KMS-11 (cell line): Measurements from ENCODE around the gene TNFAIP8.
"Not testable (repeated sequence)": the region's sequence is repeated elsewhere in the genome, so short reads cannot be mapped to it uniquely, and the experiment has no call there.

Experiments
- H2AFZ ChIP-seq: fragments of 200-600 bp; sonication (generic); 2 replicates; pipeline ENCODE4 v1.6.1; 2016; ENCODE audit warnings: antibody characterized with exemption, mixed run types, low read depth
- H3K27ac ChIP-seq: fragments of 200-600 bp; sonication (generic); 2 replicates; pipeline ENCODE4 v1.6.1; 2016; ENCODE audit warnings: mild to moderate bottlenecking, mixed run types
- H3K27me3 ChIP-seq: fragments of 200-600 bp; sonication (generic); 2 replicates; pipeline ENCODE4 v1.6.1; 2017; ENCODE audit warnings: mild to moderate bottlenecking, low read depth, mixed run types, moderate library complexity; ENCODE audit not compliant: insufficient read depth
- H3K36me3 ChIP-seq: fragments of 200-600 bp; sonication (generic); 2 replicates; pipeline ENCODE4 v1.6.1; 2017; ENCODE audit warnings: mild to moderate bottlenecking, mixed run types; ENCODE audit not compliant: insufficient read depth
- H3K4me1 ChIP-seq: fragments of 200-600 bp; sonication (generic); 2 replicates; pipeline ENCODE4 v1.6.1; 2016; ENCODE audit warnings: mild to moderate bottlenecking, low read depth, mixed run types; ENCODE audit not compliant: poor library complexity, severe bottlenecking
- H3K4me2 ChIP-seq: fragments of 200-600 bp; sonication (generic); 2 replicates; pipeline ENCODE4 v1.7.0; 2016; ENCODE audit warnings: mild to moderate bottlenecking, mixed run types
- H3K4me3 ChIP-seq: fragments of 200-600 bp; sonication (generic); IDR thresholded peaks from 2 replicates; pipeline ENCODE4 v1.6.1; 2017; ENCODE audit warnings: low read depth, low read length, mixed read lengths; ENCODE audit not compliant: insufficient read depth
- H3K79me2 ChIP-seq: fragments of 200-600 bp; sonication (generic); 2 replicates; pipeline ENCODE4 v1.6.1; 2016; ENCODE audit warnings: low read depth, mixed run types; ENCODE audit not compliant: insufficient read depth
- H3K9ac ChIP-seq: fragments of 200-600 bp; sonication (generic); 2 replicates; pipeline ENCODE4 v1.6.1; 2016; ENCODE audit warnings: mild to moderate bottlenecking, mixed run types
- H4K20me1 ChIP-seq: fragments of 200-600 bp; sonication (generic); 2 replicates; pipeline ENCODE4 v1.6.1; 2016; ENCODE audit warnings: mild to moderate bottlenecking, mixed run types; ENCODE audit not compliant: insufficient read depth
- CTCF ChIP-seq: fragments of 200-600 bp; sonication (generic); conservative IDR thresholded peaks from 2 replicates; pipeline ENCODE4 v1.6.1; 2017; ENCODE audit warnings: low read depth, mild to moderate bottlenecking, antibody characterized with exemption, low read length, moderate library complexity, mixed read lengths

TNFAIP8 gene

GRCh38 chr5:119410448-119411159 is 54.8 kb downstream of the TNFAIP8 start:
- Histone ChIP-seq H2AFZ (no peak overlapping the region), H3K79me2 (no peaks in the 10 kb centered on the region), H3K4me2 (no peak overlapping the region), H3K36me3 (no peaks in the 10 kb centered on the region), H4K20me1 (no peaks in the 10 kb centered on the region), H3K4me1 (peaks cover 12% of the 10 kb centered on the region), H3K27me3 (no peaks in the 10 kb centered on the region), H3K4me3 (no peak overlapping the region), H3K9ac (no peak overlapping the region), H3K27ac (no peak overlapping the region)
- no peak for TF ChIP-seq CTCF

GRCh38 chr5:119411361-119412278 is 55.8 kb downstream of the TNFAIP8 start:
- Histone ChIP-seq H4K20me1 (no peaks in the 10 kb centered on the region), H3K4me3 (no peak overlapping the region), H3K4me2 (peak overlapping the region; percentile 98), H2AFZ (peak overlapping the region; percentile 97), H3K27ac (no peak overlapping the region), H3K79me2 (no peaks in the 10 kb centered on the region), H3K36me3 (no peaks in the 10 kb centered on the region), H3K27me3 (no peaks in the 10 kb centered on the region), H3K4me1 (peaks cover 12% of the 10 kb centered on the region), H3K9ac (no peak overlapping the region; the same call in 1 of the 2 replicates)
- peak; percentile 93 for TF ChIP-seq CTCF

- Histone ChIP-seq H3K27ac (no peak overlapping the region), H3K4me3 (no peak overlapping the region)
Observed at GRCh38 chr5:119412279-119413227, 56.7 kb downstream of the TNFAIP8 start.

GRCh38 chr5:119414124-119414734 is 58.4 kb downstream of the TNFAIP8 start:
- H3K9ac ChIP-seq, H3K27me3 ChIP-seq, H3K36me3 ChIP-seq, H2AFZ ChIP-seq, H3K27ac ChIP-seq, H3K79me2 ChIP-seq, H4K20me1 ChIP-seq, H3K4me3 ChIP-seq, H3K4me2 ChIP-seq: not testable (repeated sequence)
- peaks cover 12% of the 10 kb centered on the region for H3K4me1 ChIP-seq

More at GRCh38 chr5:119412279-119413227, 56.7 kb downstream of the TNFAIP8 start:
- TF ChIP-seq CTCF, result peak; percentile 25
- H4K20me1 ChIP-seq, result no peaks in the 10 kb centered on the region
- peaks cover 12% of the 10 kb centered on the region for H3K4me1 ChIP-seq
- H3K4me2 ChIP-seq, result peak overlapping the region; percentile 98; the same call in 1 of the 2 replicates
- peak overlapping the region; percentile 97 for H2AFZ ChIP-seq
- H3K27me3 ChIP-seq, result no peaks in the 10 kb centered on the region
- H3K9ac ChIP-seq, result no peak overlapping the region
- H3K36me3 ChIP-seq, result no peaks in the 10 kb centered on the region
- H3K79me2 ChIP-seq, result no peaks in the 10 kb centered on the region
